ENCODE measurements around the gene WDR86.
A peak's percentile ranks its signal among the peaks of the same experiment; 100 is the strongest.

Gene WDR86

DNA sequence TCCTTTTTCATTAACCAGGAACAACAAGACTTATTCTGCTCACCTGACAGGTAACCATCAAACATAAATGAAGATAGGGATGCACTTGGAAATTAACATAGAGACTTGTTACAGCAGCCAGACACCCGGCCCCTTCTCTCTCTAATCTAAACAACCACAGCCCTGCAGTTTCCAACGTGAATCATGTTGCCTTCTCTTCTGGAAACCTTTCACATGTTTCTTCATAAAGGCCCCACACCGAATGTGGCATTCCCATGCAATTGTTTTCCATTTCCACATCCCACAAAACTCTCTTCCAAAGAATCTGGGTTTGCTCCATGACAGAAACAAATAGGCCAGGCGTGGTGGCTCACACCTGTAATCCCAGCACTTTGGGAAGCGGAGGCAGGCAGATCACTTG is 15.0 kb upstream of the WDR86 start:
- no peaks in the 10 kb centered on the region for H3K36me3 ChIP-seq (ENCODE audit: control insufficient read depth, insufficient read depth, low read length, severe bottlenecking)
- peaks cover 56% of the 10 kb centered on the region for H3K4me1 ChIP-seq (ENCODE audit: control insufficient read depth, insufficient read depth, low read length)
- peak; percentile 40 for DNase-seq (ENCODE audit: low read depth)
- no peak overlapping the region for H3K9ac ChIP-seq (ENCODE audit: low read length)
- peaks cover 21% of the 10 kb centered on the region for H3K9me3 ChIP-seq (ENCODE audit: control insufficient read depth, low read length)
- no peak overlapping the region for H3K4me3 ChIP-seq (ENCODE audit: low read length)
- no peaks in the 10 kb centered on the region for H3K27me3 ChIP-seq (replicated peaks; ENCODE audit: control insufficient read depth, insufficient read depth, low read length)

GRCh38 chr7:151423936-151424335 is 14.1 kb upstream of the WDR86 start:
- peaks cover 25% of the 10 kb centered on the region for H3K9me3 ChIP-seq (ENCODE audit: control insufficient read depth, low read length)
- H3K9ac ChIP-seq (ENCODE audit: low read length) = no peak overlapping the region
- peaks cover 48% of the 10 kb centered on the region for H3K4me1 ChIP-seq (ENCODE audit: control insufficient read depth, insufficient read depth, low read length)
- H3K36me3 ChIP-seq (ENCODE audit: control insufficient read depth, insufficient read depth, low read length, severe bottlenecking) = no peaks in the 10 kb centered on the region
- no peaks in the 10 kb centered on the region for H3K27me3 ChIP-seq (replicated peaks; ENCODE audit: control insufficient read depth, insufficient read depth, low read length)
- DNase-seq (ENCODE audit: low read depth) = no peak
- H3K4me3 ChIP-seq (ENCODE audit: low read length) = no peak overlapping the region

DNA sequence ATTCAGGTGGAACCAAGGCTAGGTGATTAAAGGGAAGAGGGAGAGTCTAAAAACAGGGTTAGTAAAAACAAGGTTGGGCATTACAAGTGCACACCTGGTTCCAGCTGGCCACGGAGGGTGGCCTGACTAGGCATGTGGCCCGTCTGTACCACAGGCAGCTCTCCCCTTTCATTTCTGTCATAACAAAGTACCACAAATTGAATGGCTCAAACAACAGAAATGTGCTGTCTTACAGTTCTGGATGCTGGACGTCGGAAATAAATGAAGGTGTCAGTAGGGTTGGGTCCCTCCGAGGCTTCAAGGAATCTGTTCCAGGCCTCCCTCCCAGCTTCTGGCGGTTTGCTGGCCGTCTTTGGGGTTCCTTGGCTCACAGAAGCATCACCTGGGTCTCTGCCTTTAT is 13.4 kb upstream of the WDR86 start:
- no peak for DNase-seq (ENCODE audit: low read depth)
- Histone ChIP-seq H3K9ac (ENCODE audit: low read length) (no peak overlapping the region), H3K36me3 (ENCODE audit: control insufficient read depth, insufficient read depth, low read length, severe bottlenecking) (no peaks in the 10 kb centered on the region), H3K9me3 (ENCODE audit: control insufficient read depth, low read length) (peaks cover 25% of the 10 kb centered on the region), H3K4me3 (ENCODE audit: low read length) (no peak overlapping the region), H3K4me1 (ENCODE audit: control insufficient read depth, insufficient read depth, low read length) (peaks cover 41% of the 10 kb centered on the region), H3K27me3 (replicated peaks; ENCODE audit: control insufficient read depth, insufficient read depth, low read length) (no peaks in the 10 kb centered on the region)

DNA sequence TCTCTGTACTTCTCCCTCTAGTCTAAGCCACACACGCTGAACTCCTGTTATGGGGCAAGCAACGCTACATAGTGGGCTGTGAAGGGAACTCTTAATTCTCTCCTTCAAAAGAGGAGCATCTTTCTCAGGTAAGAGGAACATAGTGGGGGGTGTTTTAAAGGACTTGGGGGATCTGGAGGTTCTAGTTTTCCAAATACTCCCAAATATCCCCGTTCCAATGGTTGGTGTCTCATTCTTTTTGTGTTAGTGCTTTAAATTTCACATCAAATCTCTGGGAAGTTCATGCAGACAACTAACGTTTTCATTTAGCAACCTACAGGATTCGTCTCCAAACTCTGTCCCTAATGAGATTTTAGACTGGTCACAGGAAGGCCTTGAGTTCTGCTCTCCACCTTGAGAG is 12.4 kb upstream of the WDR86 start:
- Histone ChIP-seq H3K36me3 (ENCODE audit: control insufficient read depth, insufficient read depth, low read length, severe bottlenecking) (no peaks in the 10 kb centered on the region), H3K9me3 (ENCODE audit: control insufficient read depth, low read length) (peaks cover 25% of the 10 kb centered on the region), H3K4me3 (ENCODE audit: low read length) (no peak overlapping the region), H3K4me1 (ENCODE audit: control insufficient read depth, insufficient read depth, low read length) (peaks cover 31% of the 10 kb centered on the region), H3K9ac (ENCODE audit: low read length) (no peak overlapping the region), H3K27me3 (replicated peaks; ENCODE audit: control insufficient read depth, insufficient read depth, low read length) (no peaks in the 10 kb centered on the region)
- DNase-seq (ENCODE audit: low read depth) = no peak

GRCh38 chr7:151420144-151420543 is 10.3 kb upstream of the WDR86 start:
- no peak overlapping the region for H3K4me3 ChIP-seq (ENCODE audit: low read length)
- peaks cover 27% of the 10 kb centered on the region for H3K4me1 ChIP-seq (ENCODE audit: control insufficient read depth, insufficient read depth, low read length)
- H3K36me3 ChIP-seq (ENCODE audit: control insufficient read depth, insufficient read depth, low read length, severe bottlenecking) = no peaks in the 10 kb centered on the region
- DNase-seq (ENCODE audit: low read depth) = no peak
- H3K9ac ChIP-seq (ENCODE audit: low read length) = no peak overlapping the region
- no peaks in the 10 kb centered on the region for H3K27me3 ChIP-seq (replicated peaks; ENCODE audit: control insufficient read depth, insufficient read depth, low read length)
- H3K9me3 ChIP-seq (ENCODE audit: control insufficient read depth, low read length) = peaks cover 25% of the 10 kb centered on the region

- Histone ChIP-seq H3K36me3 (ENCODE audit: control insufficient read depth, insufficient read depth, low read length, severe bottlenecking) (no peaks in the 10 kb centered on the region), H3K4me1 (ENCODE audit: control insufficient read depth, insufficient read depth, low read length) (peaks cover 17% of the 10 kb centered on the region)
- DNase-seq (ENCODE audit: low read depth) = no peak
Observed at GRCh38 chr7:151416941-151417315, 7.1 kb upstream of the WDR86 start.

DNA sequence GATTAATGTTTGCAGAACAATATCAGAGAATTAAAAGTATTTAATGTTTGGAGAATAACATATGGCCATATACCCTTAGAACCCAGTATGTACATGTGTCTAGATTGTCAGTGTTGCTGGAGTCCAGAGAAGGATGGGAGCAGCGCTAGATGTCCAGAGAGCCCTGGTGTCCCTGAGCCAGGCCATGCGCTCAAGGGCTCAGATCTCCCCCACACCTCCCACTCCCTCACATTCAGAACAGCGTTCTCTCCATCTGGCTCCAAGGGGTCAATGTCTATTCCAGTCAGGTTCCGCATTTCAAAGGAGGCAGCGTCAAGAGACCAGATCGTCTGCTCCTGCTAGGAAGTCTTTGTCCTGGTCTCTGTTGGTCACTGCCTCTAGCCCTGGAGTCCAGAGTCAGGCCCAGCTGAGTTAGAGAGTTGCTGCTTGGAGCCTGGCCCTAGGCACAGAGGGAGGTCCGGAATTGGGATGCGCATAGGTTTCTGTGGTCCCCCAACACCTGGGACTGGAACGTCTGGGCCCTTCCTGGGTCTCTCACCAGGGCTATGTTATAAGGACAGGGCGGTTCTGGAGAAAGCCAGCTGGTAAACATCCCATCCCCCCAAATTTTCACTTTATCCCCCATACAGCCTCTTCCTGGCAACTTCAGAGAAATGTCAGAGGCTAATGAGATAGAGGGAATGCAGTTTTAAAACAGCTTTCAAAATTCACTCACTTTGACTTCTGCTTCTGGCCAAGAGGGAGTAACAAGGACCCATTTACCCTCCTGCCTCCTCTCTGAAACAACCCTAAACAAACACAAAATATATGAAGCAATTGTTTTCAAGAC is 6.5 kb upstream of the WDR86 start:
- peaks cover 12% of the 10 kb centered on the region for H3K9me3 ChIP-seq (ENCODE audit: control insufficient read depth, low read length)
- no peak overlapping the region for H3K4me3 ChIP-seq (ENCODE audit: low read length)
- H3K9ac ChIP-seq (ENCODE audit: low read length) = no peak overlapping the region
- no peaks in the 10 kb centered on the region for H3K36me3 ChIP-seq (ENCODE audit: control insufficient read depth, insufficient read depth, low read length, severe bottlenecking)
- H3K27me3 ChIP-seq (replicated peaks; ENCODE audit: control insufficient read depth, insufficient read depth, low read length) = peaks cover 12% of the 10 kb centered on the region
- DNase-seq (ENCODE audit: low read depth) = no peak
- peaks cover 17% of the 10 kb centered on the region for H3K4me1 ChIP-seq (ENCODE audit: control insufficient read depth, insufficient read depth, low read length)

More at GRCh38 chr7:151416941-151417315, 7.1 kb upstream of the WDR86 start:
- H3K4me3 ChIP-seq (ENCODE audit: low read length) = no peak overlapping the region
- H3K27me3 ChIP-seq (replicated peaks; ENCODE audit: control insufficient read depth, insufficient read depth, low read length) = peaks cover 6% of the 10 kb centered on the region
- H3K9me3 ChIP-seq (ENCODE audit: control insufficient read depth, low read length) = peaks cover 16% of the 10 kb centered on the region
- H3K9ac ChIP-seq (ENCODE audit: low read length) = no peak overlapping the region

- Histone ChIP-seq H3K9ac (ENCODE audit: low read length) (no peak overlapping the region), H3K27me3 (replicated peaks; ENCODE audit: control insufficient read depth, insufficient read depth, low read length) (peaks cover 20% of the 10 kb centered on the region), H3K4me1 (ENCODE audit: control insufficient read depth, insufficient read depth, low read length) (peaks cover 17% of the 10 kb centered on the region), H3K36me3 (ENCODE audit: control insufficient read depth, insufficient read depth, low read length, severe bottlenecking) (no peaks in the 10 kb centered on the region), H3K4me3 (ENCODE audit: low read length) (no peak overlapping the region), H3K9me3 (ENCODE audit: control insufficient read depth, low read length) (peaks cover 11% of the 10 kb centered on the region)
- DNase-seq (ENCODE audit: low read depth) = peak; percentile 76
Observed at GRCh38 chr7:151415375-151416105, 5.7 kb upstream of the WDR86 start.

GRCh38 chr7:151413241-151413640 is 3.4 kb upstream of the WDR86 start:
- Histone ChIP-seq H3K27me3 (replicated peaks; ENCODE audit: control insufficient read depth, insufficient read depth, low read length) (peaks cover 30% of the 10 kb centered on the region), H3K4me1 (ENCODE audit: control insufficient read depth, insufficient read depth, low read length) (peaks cover 17% of the 10 kb centered on the region), H3K9me3 (ENCODE audit: control insufficient read depth, low read length) (no peaks in the 10 kb centered on the region), H3K4me3 (ENCODE audit: low read length) (no peak overlapping the region), H3K36me3 (ENCODE audit: control insufficient read depth, insufficient read depth, low read length, severe bottlenecking) (no peaks in the 10 kb centered on the region), H3K9ac (ENCODE audit: low read length) (no peak overlapping the region)
- no peak for DNase-seq (ENCODE audit: low read depth)

DNA sequence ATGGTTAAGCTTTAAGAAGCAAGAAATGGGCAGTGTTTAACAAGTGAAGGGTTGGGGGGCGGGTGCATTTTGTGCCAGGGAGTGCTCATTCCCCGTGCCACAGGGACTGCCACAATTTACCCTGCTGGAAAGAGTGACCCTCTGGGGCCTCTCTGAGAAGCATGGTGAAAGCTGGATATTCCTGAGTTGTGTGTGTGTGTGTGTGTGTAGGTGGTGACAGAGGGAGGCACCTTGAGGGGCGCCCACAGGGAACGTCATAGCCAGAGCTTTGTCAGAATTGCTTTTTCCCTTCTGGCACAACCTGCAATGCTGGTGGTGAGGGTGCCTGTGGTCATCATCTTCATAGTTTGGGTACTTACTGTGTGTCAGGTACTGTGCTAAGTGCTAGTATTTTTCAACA is 2.5 kb upstream of the WDR86 start:
- H3K27me3 ChIP-seq (replicated peaks; ENCODE audit: control insufficient read depth, insufficient read depth, low read length) = peaks cover 30% of the 10 kb centered on the region
- no peak overlapping the region for H3K9ac ChIP-seq (ENCODE audit: low read length)
- peaks cover 17% of the 10 kb centered on the region for H3K4me1 ChIP-seq (ENCODE audit: control insufficient read depth, insufficient read depth, low read length)
- H3K36me3 ChIP-seq (ENCODE audit: control insufficient read depth, insufficient read depth, low read length, severe bottlenecking) = no peaks in the 10 kb centered on the region
- H3K4me3 ChIP-seq (ENCODE audit: low read length) = no peak overlapping the region
- no peaks in the 10 kb centered on the region for H3K9me3 ChIP-seq (ENCODE audit: control insufficient read depth, low read length)
- no peak for DNase-seq (ENCODE audit: low read depth)

- DNase-seq (ENCODE audit: low read depth) = no peak
- Histone ChIP-seq H3K4me3 (ENCODE audit: low read length) (no peak overlapping the region), H3K4me1 (ENCODE audit: control insufficient read depth, insufficient read depth, low read length) (peaks cover 11% of the 10 kb centered on the region), H3K9ac (ENCODE audit: low read length) (no peak overlapping the region), H3K27me3 (replicated peaks; ENCODE audit: control insufficient read depth, insufficient read depth, low read length) (peaks cover 30% of the 10 kb centered on the region), H3K9me3 (ENCODE audit: control insufficient read depth, low read length) (no peaks in the 10 kb centered on the region), H3K36me3 (ENCODE audit: control insufficient read depth, insufficient read depth, low read length, severe bottlenecking) (no peaks in the 10 kb centered on the region)
Observed at GRCh38 chr7:151411551-151411950, 1.7 kb upstream of the WDR86 start.

Measured in adipocyte (in vitro differentiated cells).